GM06990 (cell line): ENCODE results near the gene ITK.
"Not testable (repeated sequence)": the region's sequence is repeated elsewhere in the genome, so short reads cannot be mapped to it uniquely, and the experiment has no call there.

Experiments used
- DNase-seq: peaks from one replicate; pipeline ENCODE4 v3.0.0-alpha.2; 2011; ENCODE audit not compliant: insufficient read length; ENCODE audit errors: extremely low read depth
- H3K27me3 ChIP-seq: replicated peaks from 2 replicates; pipeline ENCODE4 v1.6.0; 2011; ENCODE audit warnings: low read length; ENCODE audit not compliant: control insufficient read depth, insufficient read depth
- H3K36me3 ChIP-seq: 2 replicates; pipeline ENCODE4 v1.5.1; 2011; ENCODE audit warnings: low read length; ENCODE audit not compliant: control insufficient read depth, insufficient read depth
- H3K4me3 ChIP-seq: replicated peaks from 2 replicates; pipeline ENCODE4 v1.5.1; 2011; ENCODE audit warnings: low read depth, mild to moderate bottlenecking, control low read depth, low read length
- CTCF ChIP-seq: IDR thresholded peaks from 2 replicates; pipeline ENCODE4 v1.5.1; 2011; ENCODE audit warnings: low read length, control low read depth, mild to moderate bottlenecking, inconsistent platforms; ENCODE audit not compliant: insufficient read depth, poor library complexity, severe bottlenecking

Gene ITK

GRCh38 chr5:157175071-157175612, 5.5 kb upstream of the ITK start:
- DNase-seq, result no peak
- H3K27me3 ChIP-seq, result no peaks in the 10 kb centered on the region
- no peak overlapping the region for H3K4me3 ChIP-seq
- no peak for TF ChIP-seq CTCF
- no peaks in the 10 kb centered on the region for H3K36me3 ChIP-seq

GRCh38 chr5:157177953-157178352, 2.7 kb upstream of the ITK start:
- no peak for TF ChIP-seq CTCF
- Histone ChIP-seq H3K4me3 (no peak overlapping the region), H3K36me3 (no peaks in the 10 kb centered on the region), H3K27me3 (no peaks in the 10 kb centered on the region)
- no peak for DNase-seq

GRCh38 chr5:157178966-157179365, 1.7 kb upstream of the ITK start:
- no peak overlapping the region for H3K4me3 ChIP-seq
- no peaks in the 10 kb centered on the region for H3K27me3 ChIP-seq
- TF ChIP-seq CTCF, result no peak
- no peak for DNase-seq
- H3K36me3 ChIP-seq, result no peaks in the 10 kb centered on the region

- no peak for TF ChIP-seq CTCF
- no peaks in the 10 kb centered on the region for H3K27me3 ChIP-seq
- no peaks in the 10 kb centered on the region for H3K36me3 ChIP-seq
- DNase-seq, result no peak
- no peak overlapping the region for H3K4me3 ChIP-seq
These were observed 1.6 kb downstream of the ITK start for GRCh38 chr5:157182143-157182757.

- H3K27me3 ChIP-seq, result no peaks in the 10 kb centered on the region
- H3K36me3 ChIP-seq, result no peaks in the 10 kb centered on the region
These were observed 3.6 kb downstream of the ITK start for GRCh38 chr5:157184117-157184670.

GRCh38 chr5:157185122-157185521, 4.5 kb downstream of the ITK start:
- H3K4me3 ChIP-seq, H3K27me3 ChIP-seq, H3K36me3 ChIP-seq, DNase-seq: not testable (repeated sequence)

More at GRCh38 chr5:157184117-157184670, 3.6 kb downstream of the ITK start:
- no peak for DNase-seq
- TF ChIP-seq CTCF, result no peak
- H3K4me3 ChIP-seq, result no peak overlapping the region
